Measurements from ENCODE around the gene CCDC30. TPM values are rescaled to one million over a fixed set of nuclear protein-coding genes. Genes with fewer than 3 reads are reported as not detected.

CCDC30 gene
- total and polyA plus RNA-seq, 10 of the 15 experiments (the other 5 are each of a cell fraction or from before 2014, with no cell fraction given): 0.46 to 1.8 (median 1.0) TPM

GRCh38 chr1:42658877-42659337, 195.8 kb downstream of the CCDC30 start:
- no peaks in the 10 kb centered on the region for H3K36me3 ChIP-seq (ENCODE audit: control insufficient read depth in 2 of 2, insufficient read depth in 2 of 2, low read length in 1 of 2)
- ChIA-PET POLR2A (interaction anchor here (1.6 to 3.3 kb wide), 2 partner anchors 25 to 33 kb away, joined by 4 to 24 read pairs; partner anchors contain the start of gene YBX1), SMC1A (ENCODE audit: uncharacterized antibody, unreplicated experiment) (interaction anchor here (1.3 to 2.6 kb wide), 3 partner anchors 20 to 108 kb away, joined by 3 to 12 read pairs (median 5); partner anchors contain the start of genes C1orf50, P3H1 and YBX1), CTCF (interaction anchor here (1.3 kb wide), 1 partner anchor 32 kb away, joined by 5 read pairs; no protein-coding TSS in a partner anchor), RAD21 (ENCODE audit: unreplicated experiment) (interaction anchor here (0.9 to 1.5 kb wide), 2 partner anchors 31 to 104 kb away, joined by 3 to 7 read pairs; no protein-coding TSS in a partner anchor)
- FAIRE-seq: no peak
- H3K4me3 ChIP-seq: peak overlapping the region; percentile 87
- H3K79me2 ChIP-seq (ENCODE audit: control insufficient read depth, insufficient read depth, low read length): peaks cover 28% of the 10 kb centered on the region
- intact Hi-C loops (cut with micrococcal nuclease; ENCODE audit: unreplicated experiment): loop anchor here (1.0 kb wide), 2 partner anchors 23 to 196 kb away; partner anchors contain the start of genes CCDC30 and YBX1
- no peaks in the 10 kb centered on the region for H4K20me1 ChIP-seq (ENCODE audit: control insufficient read depth, insufficient read depth)
- TF ChIP-seq ZNF217 (IDR thresholded peaks at IDR 0.05): no peak
- TF ChIP-seq IRF5 (IDR thresholded peaks at IDR 0.05; ENCODE audit: borderline replicate concordance): no peak
- TF ChIP-seq FOXK2 (IDR thresholded peaks at IDR 0.05): no peak
- TF ChIP-seq POLR2A (IDR thresholded peaks at IDR 0.05; ENCODE audit: low read depth, low read length): no peak
- no peak for TF ChIP-seq EGR1 (IDR thresholded peaks at IDR 0.05; ENCODE audit: borderline replicate concordance in 1 of 2, low read depth in 2 of 2, low read length in 2 of 2)
- TF ChIP-seq TCF3 (IDR thresholded peaks at IDR 0.05; ENCODE audit: borderline replicate concordance, insufficient read depth, low read depth, low read length): no peak
- TF ChIP-seq MTA2 (IDR thresholded peaks at IDR 0.05; ENCODE audit: low read depth): no peak
- TF ChIP-seq ZNF24 (IDR thresholded peaks at IDR 0.05): no peak
- TF ChIP-seq TBL1XR1 (IDR thresholded peaks at IDR 0.05; ENCODE audit: low read depth, low read length): no peak
- TF ChIP-seq MXI1 (IDR thresholded peaks at IDR 0.05; ENCODE audit: low read depth, low read length): no peak
- TF ChIP-seq KAT2A (conservative IDR thresholded peaks at IDR 0.05; ENCODE audit: control insufficient read depth, low read depth, low read length): no peak
- no peak for TF ChIP-seq IRF4 (IDR thresholded peaks at IDR 0.05; ENCODE audit: low read depth, low read length)
- H3K27me3 ChIP-seq (replicated peaks in 1 of 2; ENCODE audit: control insufficient read depth in 2 of 2, insufficient read depth in 2 of 2, low read length in 1 of 2): no peaks in the 10 kb centered on the region
- no TSS peak for BruUV-seq (replicated peaks)
- 0 out of 2 replicates have a peak, but pooled peaks cover 2% of the 10 kb centered on the region for H3K4me1 ChIP-seq (ENCODE audit: control insufficient read depth, insufficient read depth, low read length)
- peak overlapping the region; percentile 71 for H3K9ac ChIP-seq (ENCODE audit: control insufficient read depth, insufficient read depth, low read length)
- in situ Hi-C loops (cut with MboI): no loop called here
- H2AFZ ChIP-seq (ENCODE audit: control insufficient read depth, low read depth, low read length): peak overlapping the region; percentile 99
- peak overlapping the region; percentile 74 for H3K4me2 ChIP-seq (ENCODE audit: control insufficient read depth, insufficient read depth)
- 2% methylated on average over 20 of the region's 20 CpGs for WGBS (ENCODE audit: insufficient coverage, insufficient replicate concordance, low lambda C conversion rate, missing lambda C conversion rate)
- H3K27ac ChIP-seq (ENCODE audit: control insufficient read depth, insufficient read depth): peak overlapping the region; percentile 63
- H3K9me3 ChIP-seq (replicated peaks; ENCODE audit: control insufficient read depth, insufficient read depth, low read length): no peaks in the 10 kb centered on the region
- no peak for ATAC-seq
- DNase-seq (ENCODE audit: low read depth, low spot score): no peak

All from GM12878 (cell line).